A673 (cell line): ENCODE results near the gene AQP2. TPM values are rescaled to one million over a fixed set of nuclear protein-coding genes. Genes with fewer than 3 reads are reported as not detected.

ENCODE experiments used
- BruUV-seq: library from RNA; stranded (reverse); fragments of 400-500 nt; replicated peaks from 2 replicates; lab custom pipeline; 2021; lab: Mats Ljungman, UMichigan
- CTCF ChIA-PET: fragments of 300-600 bp; sonication (Branson Sonifier 250); formaldehyde crosslinking; loops from one replicate; lab custom pipeline; 2022; ENCODE audit warnings: antibody characterized with exemption; lab: Charles Lee
- POLR2A ChIA-PET: fragments of 300-600 bp; sonication (Branson Sonifier 250); formaldehyde crosslinking; loops from one replicate; lab custom pipeline; 2022; ENCODE audit warnings: antibody characterized with exemption; ENCODE audit not compliant: low non-redundant PET; lab: Charles Lee
- DNase-seq: peaks from one replicate; pipeline ENCODE4 v3.0.0-alpha.2; 2015; ENCODE audit warnings: low spot score
- H3K27ac ChIP-seq: fragments of 200-600 bp; sonication (generic); 2 replicates; pipeline ENCODE4 v1.5.1; 2016; ENCODE audit warnings: mixed run types, low read depth, mild to moderate bottlenecking, mixed read lengths, antibody characterized with exemption, low read length; ENCODE audit not compliant: poor library complexity, severe bottlenecking
- H3K27me3 ChIP-seq: fragments of 200-600 bp; sonication (generic); replicated peaks from 2 replicates; pipeline ENCODE4 v1.6.1; 2017; ENCODE audit warnings: mixed run types, low read depth, mild to moderate bottlenecking, mixed read lengths, antibody characterized with exemption, low read length; ENCODE audit not compliant: insufficient read depth, poor library complexity
- H3K36me3 ChIP-seq: fragments of 200-600 bp; sonication (generic); 2 replicates; pipeline ENCODE4 v1.6.1; 2016; ENCODE audit warnings: mixed run types, mild to moderate bottlenecking, mixed read lengths, antibody characterized with exemption, low read length; ENCODE audit not compliant: insufficient read depth, poor library complexity, severe bottlenecking
- H3K4me1 ChIP-seq: fragments of 200-600 bp; sonication (generic); 2 replicates; pipeline ENCODE4 v1.6.1; 2017; ENCODE audit warnings: mixed run types, mild to moderate bottlenecking, mixed read lengths, antibody characterized with exemption, low read length; ENCODE audit not compliant: insufficient read depth, poor library complexity, severe bottlenecking
- H3K4me3 ChIP-seq: fragments of 200-600 bp; sonication (generic); 2 replicates; pipeline ENCODE4 v1.5.1; 2016; ENCODE audit warnings: low read depth, mixed run types, mild to moderate bottlenecking, mixed read lengths, low read length; ENCODE audit not compliant: poor library complexity, severe bottlenecking
- H3K9me3 ChIP-seq: fragments of 200-600 bp; sonication (generic); 2 replicates; pipeline ENCODE4 v1.6.1; 2016; ENCODE audit warnings: mixed run types, low read depth, mild to moderate bottlenecking, mixed read lengths, antibody characterized with exemption, low read length; ENCODE audit not compliant: poor library complexity, severe bottlenecking
- CTCF ChIP-seq: fragments of 300-800, 200-600 bp; sonication (generic); conservative IDR thresholded peaks from 2 replicates; pipeline ENCODE4 v1.5.1; 2017; ENCODE audit warnings: low read depth, mild to moderate bottlenecking, antibody characterized with exemption, low read length, moderate library complexity, mixed read lengths
- EZH2 ChIP-seq: fragments of 200-600 bp; sonication (generic); IDR thresholded peaks from 2 replicates; pipeline ENCODE4 v1.6.1; 2017; ENCODE audit warnings: borderline replicate concordance, low read depth, mild to moderate bottlenecking, mixed read lengths, antibody characterized with exemption, low read length; ENCODE audit not compliant: poor library complexity, severe bottlenecking
- intact Hi-C: fragments of 100-400 bp; cut with micrococcal nuclease; formaldehyde crosslinking; loops from one replicate; pipeline ENCODE4 v1.10.0; 2022; ENCODE audit not compliant: unreplicated experiment
- total RNA-seq: library from RNA; stranded (reverse); gene quantifications from 2 replicates; pipeline ENCODE4 v1.2.3, GENCODE V29; 2021

Gene AQP2
- total RNA-seq, 1 experiment from 2014 or later = not detected

- intact Hi-C loops = no loop called here
- H3K36me3 ChIP-seq = no peaks in the 10 kb centered on the region
- H3K27ac ChIP-seq = no peak overlapping the region
- CTCF ChIA-PET = no interaction called here
- no peaks in the 10 kb centered on the region for H3K4me1 ChIP-seq
- TF ChIP-seq EZH2 = no peak
- TF ChIP-seq CTCF = no peak
- no peaks in the 10 kb centered on the region for H3K9me3 ChIP-seq
- POLR2A ChIA-PET = no interaction called here
- BruUV-seq = no TSS peak
- no peaks in the 10 kb centered on the region for H3K27me3 ChIP-seq
- H3K4me3 ChIP-seq = no peak overlapping the region
- no peak for DNase-seq
Measured at GRCh38 chr12:49937639-49938300, 12.8 kb upstream of the AQP2 start.

- Histone ChIP-seq H3K36me3 (no peaks in the 10 kb centered on the region), H3K27ac (no peak overlapping the region), H3K9me3 (no peaks in the 10 kb centered on the region), H3K4me1 (no peaks in the 10 kb centered on the region), H3K4me3 (no peak overlapping the region), H3K27me3 (no peaks in the 10 kb centered on the region)
- DNase-seq = no peak
- ChIA-PET CTCF (no interaction called here), POLR2A (no interaction called here)
- TF ChIP-seq CTCF = no peak
- TF ChIP-seq EZH2 = no peak
- BruUV-seq = no TSS peak
- intact Hi-C loops = no loop called here
Measured at GRCh38 chr12:49939307-49939706, 11.2 kb upstream of the AQP2 start.

GRCh38 chr12:49939707-49940106, 10.8 kb upstream of the AQP2 start:
- Histone ChIP-seq H3K4me1 (no peaks in the 10 kb centered on the region), H3K4me3 (no peak overlapping the region), H3K36me3 (no peaks in the 10 kb centered on the region), H3K27ac (no peak overlapping the region), H3K27me3 (no peaks in the 10 kb centered on the region), H3K9me3 (no peaks in the 10 kb centered on the region)
- no peak for DNase-seq
- TF ChIP-seq EZH2 (no peak), CTCF (no peak)
- POLR2A ChIA-PET = interaction anchor here (0.6 kb wide), 1 partner anchor 198 kb away, joined by 6 read pairs; the partner anchor contains the start of gene TMBIM6
- intact Hi-C loops = loop anchor here (10.0 kb wide), 1 partner anchor 165 kb away; no protein-coding TSS in a partner anchor
- CTCF ChIA-PET = no interaction called here
- BruUV-seq = no TSS peak
